Transverse colon (tissue), 3 donors: ENCODE results near the gene KNDC1.

Experiments
- EP300 ChIP-seq: sonication (generic); formaldehyde crosslinking; IDR thresholded peaks from one replicate; pipeline ENCODE4 v1.6.1; 2017; ENCODE audit warnings: antibody characterized with exemption, low read depth
- TF ChIP-seq, protein P1 (sequence below), 5 experiments: fragments of 200-600 bp in 3 of 5; fragments of 450-650 bp in 2 of 5; sonication (generic) in 3 of 5; IDR thresholded peaks; 1 replicate in 2 of 5; 2 replicates in 3 of 5; pipeline ENCODE4 v1.5.1; 2016 to 2017; ENCODE audit warnings: antibody characterized with exemption in 5 of 5, inconsistent platforms in 3 of 5, mild to moderate bottlenecking in 2 of 5, moderate library complexity in 1 of 5

DNA sequence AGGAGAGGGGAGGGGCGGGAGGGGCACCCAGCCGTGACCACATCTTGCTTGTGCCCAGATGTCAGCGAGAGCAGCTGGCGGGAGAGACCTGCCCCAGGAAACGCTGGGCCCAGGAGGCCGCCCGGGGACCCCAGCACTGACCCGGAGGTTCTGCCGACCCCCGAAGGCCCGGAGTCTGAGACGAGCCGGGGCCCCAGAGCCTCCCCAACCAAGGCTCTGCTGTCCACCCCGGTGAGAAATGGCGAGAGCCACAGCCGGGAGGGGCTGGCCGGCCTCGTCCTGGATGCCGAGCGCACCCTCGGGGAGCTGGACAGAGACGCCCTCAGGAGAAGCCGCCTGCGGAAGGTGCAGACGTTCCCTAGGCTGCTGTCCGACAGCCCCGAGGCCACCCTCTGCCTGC lies 25.9 kb downstream of the KNDC1 start:
- TF ChIP-seq, protein P1, sequence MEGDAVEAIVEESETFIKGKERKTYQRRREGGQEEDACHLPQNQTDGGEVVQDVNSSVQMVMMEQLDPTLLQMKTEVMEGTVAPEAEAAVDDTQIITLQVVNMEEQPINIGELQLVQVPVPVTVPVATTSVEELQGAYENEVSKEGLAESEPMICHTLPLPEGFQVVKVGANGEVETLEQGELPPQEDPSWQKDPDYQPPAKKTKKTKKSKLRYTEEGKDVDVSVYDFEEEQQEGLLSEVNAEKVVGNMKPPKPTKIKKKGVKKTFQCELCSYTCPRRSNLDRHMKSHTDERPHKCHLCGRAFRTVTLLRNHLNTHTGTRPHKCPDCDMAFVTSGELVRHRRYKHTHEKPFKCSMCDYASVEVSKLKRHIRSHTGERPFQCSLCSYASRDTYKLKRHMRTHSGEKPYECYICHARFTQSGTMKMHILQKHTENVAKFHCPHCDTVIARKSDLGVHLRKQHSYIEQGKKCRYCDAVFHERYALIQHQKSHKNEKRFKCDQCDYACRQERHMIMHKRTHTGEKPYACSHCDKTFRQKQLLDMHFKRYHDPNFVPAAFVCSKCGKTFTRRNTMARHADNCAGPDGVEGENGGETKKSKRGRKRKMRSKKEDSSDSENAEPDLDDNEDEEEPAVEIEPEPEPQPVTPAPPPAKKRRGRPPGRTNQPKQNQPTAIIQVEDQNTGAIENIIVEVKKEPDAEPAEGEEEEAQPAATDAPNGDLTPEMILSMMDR (IDR thresholded peaks at IDR 0.05), result no peak
- no peak for TF ChIP-seq EP300
